NCI-H2171 (cell line): ENCODE measurements around the gene CWF19L1.
"Not testable (repeated sequence)": the region's sequence is repeated elsewhere in the genome, so short reads cannot be mapped to it uniquely, and the experiment has no call there.

Experiments used
- DNase-seq: peaks from one replicate; lab custom pipeline; 2025; lab: John Stamatoyannopoulos, UW

Gene CWF19L1

GRCh38 chr10:100267239-100268104, at the start of gene CWF19L1:
TSS of gene CWF19L1 (minus strand) at chr10:100267638. CDS start at chr10:100267593, 45 bp downstream.
- peak; percentile 36 for DNase-seq

DNA sequence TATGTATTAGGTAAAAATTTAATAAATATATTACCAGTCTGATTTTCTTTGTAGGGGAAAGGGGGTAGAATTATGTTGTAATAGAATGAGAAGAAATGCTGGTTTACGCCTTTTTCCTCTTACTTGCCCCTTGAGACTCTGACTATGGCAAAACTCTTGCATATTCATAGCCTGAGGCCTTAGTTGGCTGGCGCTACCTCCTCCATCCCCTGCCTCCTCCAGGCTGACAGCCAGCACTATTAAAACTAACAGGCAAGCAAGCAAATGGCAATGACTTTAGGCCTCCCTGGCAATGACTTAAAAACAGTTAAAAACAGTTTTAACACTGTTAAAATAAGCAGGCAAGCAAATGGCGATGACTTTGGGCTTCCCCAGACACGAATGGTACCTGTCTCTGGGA, 48.2 kb upstream of the CWF19L1 start:
- no peak for DNase-seq

DNA sequence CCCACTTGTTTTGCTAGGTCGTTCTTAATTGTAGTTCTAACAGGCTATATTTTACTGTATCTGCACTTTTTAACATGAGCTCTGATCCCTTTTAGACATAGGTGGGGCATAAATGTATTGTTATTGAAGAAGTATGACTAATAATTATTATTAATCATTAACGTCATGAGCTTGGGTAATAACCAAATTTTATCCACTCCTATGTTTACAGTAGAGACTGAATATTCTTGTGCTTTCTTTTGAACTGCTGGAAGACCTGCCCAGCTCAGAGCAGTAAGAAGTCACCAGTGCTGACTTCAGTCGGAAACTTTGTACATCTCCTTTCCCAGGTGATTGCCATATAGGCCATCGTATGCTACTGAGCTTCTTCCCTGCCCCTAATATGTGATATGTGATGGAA, 43.9 kb upstream of the CWF19L1 start:
- no peak for DNase-seq

- DNase-seq, result no peak
Observed at GRCh38 chr10:100307684-100308083, 40.2 kb upstream of the CWF19L1 start.

DNA sequence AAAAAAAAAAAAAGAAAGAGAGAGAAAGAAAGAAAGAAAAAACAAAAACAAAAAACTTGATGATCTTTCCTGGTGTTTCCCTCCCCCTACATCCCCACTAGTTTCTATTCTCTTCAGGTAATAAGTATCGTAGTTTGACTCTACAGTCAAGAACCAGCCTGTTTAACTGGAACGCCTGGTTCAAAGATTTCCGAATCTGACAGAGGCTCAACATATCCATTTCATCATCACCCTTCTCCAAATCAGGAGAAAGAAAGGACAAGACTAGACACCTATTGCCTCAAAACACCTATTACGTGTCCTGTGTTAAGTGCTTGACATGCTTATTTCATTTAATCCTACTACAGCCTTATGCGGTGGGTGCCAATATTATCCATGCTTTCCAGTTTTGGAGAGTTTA, 39.4 kb upstream of the CWF19L1 start:
- no peak for DNase-seq

DNA sequence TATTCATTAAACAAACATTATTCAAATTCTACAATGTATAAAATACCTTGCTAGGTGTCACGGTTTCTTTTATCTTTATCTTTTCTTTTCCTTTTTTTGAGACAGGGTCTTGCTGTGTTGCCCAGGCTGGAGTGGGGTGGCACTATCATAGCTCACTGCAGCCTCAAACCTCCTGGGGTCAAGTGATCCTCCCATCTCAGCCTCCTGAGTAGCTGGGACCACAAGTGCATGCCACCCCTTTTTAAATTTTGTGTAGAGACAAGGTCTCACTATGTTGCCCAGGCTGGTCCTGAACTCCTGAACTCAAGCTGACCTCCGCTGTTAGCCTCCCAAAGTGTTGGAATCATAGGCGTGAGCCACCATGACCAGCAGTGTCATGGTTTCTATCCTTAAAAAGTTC, 37.0 kb upstream of the CWF19L1 start:
- DNase-seq, result no peak

GRCh38 chr10:100303724-100304319, 36.4 kb upstream of the CWF19L1 start:
- no peak for DNase-seq

- DNase-seq, result not testable (repeated sequence)
Observed at GRCh38 chr10:100301123-100301522, 33.7 kb upstream of the CWF19L1 start.

DNA sequence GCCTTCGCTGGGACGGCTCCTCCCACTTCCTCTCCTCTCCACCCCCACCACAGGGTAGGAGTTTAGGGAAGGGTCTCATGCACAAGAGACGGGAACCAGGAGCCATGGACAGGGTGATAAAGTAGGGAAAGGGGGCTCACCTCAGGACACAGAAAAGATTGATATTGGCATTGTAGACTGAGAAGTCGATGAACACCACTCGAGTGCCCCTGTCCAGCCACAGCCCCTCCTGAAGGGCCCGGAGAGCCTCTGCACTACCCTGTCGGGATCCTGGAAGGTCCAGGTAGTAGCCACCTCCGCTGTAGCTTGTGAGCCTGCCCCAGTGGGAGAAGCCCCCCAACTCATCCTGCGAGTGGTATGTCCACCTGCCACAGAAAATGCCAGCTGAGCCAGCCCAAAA, 29.8 kb upstream of the CWF19L1 start:
- no peak for DNase-seq

DNA sequence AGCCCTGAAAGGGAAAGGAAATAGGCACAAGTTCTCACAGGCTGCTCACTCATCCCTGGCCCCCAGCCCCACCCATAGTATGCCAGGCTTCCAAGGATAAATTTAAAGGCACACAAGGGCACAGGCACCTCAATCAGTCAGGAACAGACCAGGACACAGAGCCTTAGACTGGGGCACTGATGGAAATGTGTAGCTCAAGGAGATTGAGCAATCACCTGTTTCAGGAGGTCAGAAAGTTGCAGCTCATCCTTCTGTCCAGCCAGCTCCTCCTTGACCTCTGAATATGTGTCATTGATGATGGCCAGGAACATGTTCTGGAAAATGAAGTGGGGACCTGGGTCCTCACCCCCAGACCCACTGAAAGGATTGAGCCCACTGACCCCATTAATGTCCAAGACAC, 25.6 kb upstream of the CWF19L1 start:
- no peak for DNase-seq

DNA sequence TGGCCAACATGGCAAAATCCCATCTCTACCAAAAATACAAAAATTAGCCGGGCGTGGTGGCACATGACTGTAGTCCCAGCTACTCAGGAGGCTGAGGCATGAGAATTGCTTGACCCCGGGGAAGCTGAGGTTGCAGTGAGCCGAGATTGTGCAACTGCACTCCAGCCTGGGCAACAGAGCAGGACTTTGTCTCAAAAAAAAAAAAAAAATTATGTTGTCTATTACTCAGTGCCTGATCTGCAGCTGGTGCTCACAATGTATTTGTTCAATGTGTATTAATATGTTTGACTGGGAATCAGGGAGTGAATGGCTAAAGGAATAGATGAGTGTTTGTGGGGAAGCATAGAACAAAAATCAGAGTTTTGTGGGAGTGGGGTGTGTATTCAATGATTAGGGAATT, 24.9 kb upstream of the CWF19L1 start:
- DNase-seq, result not testable (repeated sequence)

GRCh38 chr10:100291356-100291755, 23.9 kb upstream of the CWF19L1 start:
- no peak for DNase-seq

DNA sequence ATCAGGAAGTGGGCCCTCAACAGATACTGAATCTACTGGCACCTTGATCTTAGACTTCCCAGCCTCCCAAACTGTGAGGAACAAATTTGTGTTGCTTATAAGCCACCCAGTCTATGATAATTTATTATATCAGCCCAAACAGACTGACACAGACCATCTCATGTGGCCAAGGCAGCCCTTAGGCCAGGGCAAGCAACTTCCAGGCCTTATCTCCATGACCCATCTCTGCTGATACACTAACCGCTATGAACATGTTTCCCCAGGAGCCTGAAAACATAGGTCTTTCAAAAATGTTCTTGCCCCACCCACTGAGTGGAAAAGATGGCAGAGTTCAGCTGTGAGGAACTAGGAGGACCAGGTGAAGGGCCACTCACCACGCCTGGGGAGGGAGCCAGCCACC, 22.2 kb upstream of the CWF19L1 start:
- no peak for DNase-seq

DNA sequence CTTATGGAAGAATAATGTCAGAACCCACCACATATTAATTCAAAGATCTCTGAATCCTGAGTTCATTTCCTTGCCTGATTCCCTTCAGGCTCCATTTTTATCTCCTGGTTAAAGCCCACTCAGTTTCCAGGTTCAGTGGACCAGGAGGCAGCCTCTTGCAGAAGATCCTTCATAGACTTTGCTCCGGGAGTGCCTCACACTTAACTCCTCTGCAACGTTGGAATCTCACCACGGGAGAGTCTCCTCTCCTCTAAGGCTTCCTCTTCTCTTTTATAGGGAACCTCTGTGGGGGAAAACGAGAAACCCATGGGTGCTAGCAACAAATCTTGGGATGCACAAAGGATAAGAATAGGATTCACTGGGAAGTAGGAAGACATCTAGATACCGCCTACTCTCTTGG, 20.8 kb upstream of the CWF19L1 start:
- no peak for DNase-seq

GRCh38 chr10:100287756-100288155, 20.3 kb upstream of the CWF19L1 start:
- no peak for DNase-seq

GRCh38 chr10:100286051-100287033, 18.9 kb upstream of the CWF19L1 start, which contains the start of gene BLOC1S2:
TSS of gene BLOC1S2 (minus strand) at chr10:100286680. CDS start at chr10:100286659, 21 bp downstream.
- DNase-seq, result peak; percentile 52

- DNase-seq, result not testable (repeated sequence)
Observed at GRCh38 chr10:100285326-100285725, 17.9 kb upstream of the CWF19L1 start.

DNA sequence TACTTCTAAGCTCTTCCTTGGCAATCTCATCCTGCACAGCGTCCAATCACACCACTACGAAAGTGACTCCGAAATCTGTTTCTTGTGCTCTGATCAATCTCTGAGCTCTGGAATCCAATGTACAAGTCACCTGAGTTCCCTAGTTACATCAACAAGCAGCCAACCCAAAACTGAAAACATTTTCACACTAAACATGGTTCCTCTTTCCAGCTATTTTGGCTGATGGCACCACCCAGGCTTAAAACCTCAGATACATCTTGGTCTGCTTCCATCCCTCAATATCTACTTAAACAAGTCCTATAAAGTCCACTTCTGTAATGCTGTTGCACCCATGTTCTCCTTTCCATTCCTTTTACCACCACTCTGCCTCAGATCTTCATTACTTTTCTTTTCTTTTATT, 15.5 kb upstream of the CWF19L1 start:
- no peak for DNase-seq

GRCh38 chr10:100276971-100277370, 9.5 kb upstream of the CWF19L1 start:
- DNase-seq, result not testable (repeated sequence)

DNA sequence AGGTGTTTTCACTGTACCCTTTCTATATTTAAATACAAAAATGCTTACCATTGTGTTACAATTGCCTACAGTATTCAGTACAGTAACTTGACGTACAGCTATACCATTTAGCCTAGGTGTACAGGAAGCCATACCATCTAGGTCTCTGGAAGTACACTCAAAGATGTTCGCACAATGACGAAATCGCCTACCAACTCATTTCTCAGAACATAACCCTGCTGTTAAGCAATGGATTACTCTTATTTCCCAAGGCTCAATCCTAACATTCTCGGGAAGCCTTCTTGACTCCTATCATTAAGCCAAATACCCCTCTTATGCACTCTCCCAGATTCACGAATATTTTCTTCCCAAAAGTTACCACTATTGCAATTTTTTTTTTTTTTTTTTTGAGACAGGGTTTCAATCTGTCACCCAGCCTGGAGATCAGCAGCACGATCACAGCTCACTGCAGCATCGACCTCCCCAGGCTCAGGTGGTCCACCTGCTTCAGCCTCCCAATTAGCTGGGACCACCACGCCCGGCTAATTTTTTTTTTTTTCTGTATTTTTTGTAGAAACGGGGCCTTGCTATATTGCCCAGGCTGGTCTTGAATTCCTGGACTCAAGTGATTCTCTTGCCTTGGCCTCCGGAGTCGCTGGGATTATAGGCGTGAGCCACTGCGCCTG, 1.5 kb downstream of the CWF19L1 start:
- no peak for DNase-seq

- DNase-seq, result no peak
Observed at GRCh38 chr10:100254191-100254590, 13.2 kb downstream of the CWF19L1 start.

DNA sequence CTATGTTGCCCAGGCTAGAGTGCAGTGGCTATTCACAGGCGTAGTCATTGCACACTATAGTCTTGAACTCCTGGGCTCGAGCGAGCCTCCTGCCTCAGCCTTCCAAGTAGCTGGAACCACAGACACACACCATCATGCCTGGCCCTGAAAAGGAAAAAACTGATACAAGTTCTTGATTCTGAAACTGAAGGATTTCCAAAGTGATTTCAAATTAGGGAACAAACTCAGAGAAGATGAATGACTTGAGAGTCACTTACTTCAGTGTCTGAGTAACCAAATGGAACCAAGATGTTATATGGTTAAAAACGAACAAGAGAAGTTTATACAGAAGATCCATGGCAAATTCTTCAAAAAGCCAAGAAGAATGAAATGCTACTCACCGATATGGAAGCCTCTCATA, 14.4 kb downstream of the CWF19L1 start:
- no peak for DNase-seq
